GM23248 (cell line): ENCODE data around the gene EOLA1. TPM values are rescaled to one million over a fixed set of nuclear protein-coding genes. Genes with fewer than 3 reads are reported as not detected.

Experiments used
- DNase-seq: peaks from one replicate; pipeline ENCODE4 v3.0.0-alpha.2; 2015
- H2AFZ ChIP-seq: fragments of 200-600 bp; sonication (generic); 2 replicates; pipeline ENCODE4 v1.6.1; 2016; ENCODE audit warnings: antibody characterized with exemption
- H3F3A ChIP-seq: fragments of 200-600 bp; sonication (generic); 2 replicates; pipeline ENCODE4 v1.6.1; 2016; ENCODE audit warnings: mild to moderate bottlenecking, antibody characterized with exemption, mixed run types; ENCODE audit not compliant: insufficient read depth
- H3K27ac ChIP-seq: fragments of 200-600 bp; sonication (generic); 2 replicates; pipeline ENCODE4 v1.5.1; 2016; ENCODE audit warnings: mild to moderate bottlenecking
- H3K27me3 ChIP-seq: fragments of 200-600 bp; sonication (generic); replicated peaks from 2 replicates; pipeline ENCODE4 v1.6.1; 2016; ENCODE audit warnings: mild to moderate bottlenecking; ENCODE audit not compliant: insufficient read depth
- H3K36me3 ChIP-seq: fragments of 200-600 bp; sonication (generic); 2 replicates; pipeline ENCODE4 v1.6.1; 2016; ENCODE audit warnings: low read depth, mild to moderate bottlenecking
- H3K4me1 ChIP-seq: fragments of 200-600 bp; sonication (generic); 2 replicates; pipeline ENCODE4 v1.6.1; 2016; ENCODE audit warnings: mild to moderate bottlenecking; ENCODE audit not compliant: insufficient read depth
- H3K4me2 ChIP-seq: fragments of 200-600 bp; sonication (generic); one replicate; pipeline ENCODE4 v1.6.1; 2016; ENCODE audit warnings: mild to moderate bottlenecking; ENCODE audit not compliant: unreplicated experiment
- H3K4me3 ChIP-seq: fragments of 200-600 bp; sonication (generic); 2 replicates; pipeline ENCODE4 v1.5.1; 2016; ENCODE audit warnings: mild to moderate bottlenecking
- H3K79me2 ChIP-seq: fragments of 200-600 bp; sonication (generic); 2 replicates; pipeline ENCODE4 v1.6.1; 2016; ENCODE audit warnings: mild to moderate bottlenecking; ENCODE audit not compliant: insufficient read depth
- H3K9ac ChIP-seq: fragments of 200-600 bp; sonication (generic); 2 replicates; pipeline ENCODE4 v1.6.1; 2016; ENCODE audit warnings: mild to moderate bottlenecking
- H3K9me2 ChIP-seq: fragments of 200-600 bp; sonication (generic); 2 replicates; pipeline ENCODE4 v1.6.1; 2016; ENCODE audit warnings: mixed run types, mild to moderate bottlenecking, moderate library complexity; ENCODE audit not compliant: insufficient read depth
- H3K9me3 ChIP-seq: fragments of 200-600 bp; sonication (generic); one replicate; pipeline ENCODE4 v1.6.1; 2017; ENCODE audit warnings: low read depth
- H4K20me1 ChIP-seq: fragments of 200-600 bp; sonication (generic); 2 replicates; pipeline ENCODE4 v1.6.0; 2016; ENCODE audit not compliant: insufficient read depth
- EZH2 ChIP-seq: fragments of 200-600 bp; sonication (generic); IDR thresholded peaks from 2 replicates; pipeline ENCODE4 v1.6.1; 2018; ENCODE audit warnings: antibody characterized with exemption, mild to moderate bottlenecking; ENCODE audit not compliant: insufficient read depth, poor library complexity, severe bottlenecking
- EZH2phosphoT487 ChIP-seq: fragments of 200-600 bp; sonication (generic); IDR thresholded peaks from 2 replicates; pipeline ENCODE4 v1.6.1; 2018; ENCODE audit warnings: antibody characterized with exemption, moderate library complexity, mild to moderate bottlenecking, low read depth; ENCODE audit not compliant: insufficient read depth
- WGBS, 2 experiments: methylation state at CpG; one replicate each; pipeline ENCODE4 v1.1.6; 2015 to 2017; ENCODE audit warnings: low lambda C conversion rate in 2 of 2, low coverage in 1 of 2; ENCODE audit errors: missing lambda C conversion rate in 2 of 2; 5-methylcytosine and 5-hydroxymethylcytosine counted together
- in situ Hi-C: fragments of 300-500 bp; cut with MboI; formaldehyde crosslinking; loops from 2 replicates; pipeline ENCODE4 v1.15.0; 2020
- polyA plus RNA-seq: library from polyadenylated mRNA; unstranded; fragments of >200 nt; fragmentation: Nextera tagmentation; extraction: Ambion mirVana; gene quantifications from 2 replicates; pipeline ENCODE4 v1.2.1, GENCODE V29; 2016
- total RNA-seq: library from RNA; depleted of rRNA; stranded (reverse); fragments of >200 nt; shearing (Covaris generic); gene quantifications from 2 replicates; pipeline ENCODE4 v1.2.3, GENCODE V29; 2014

Gene EOLA1
- total and polyA plus RNA-seq, 2 experiments from 2014 or later: 10.4 to 12.0 TPM

DNA sequence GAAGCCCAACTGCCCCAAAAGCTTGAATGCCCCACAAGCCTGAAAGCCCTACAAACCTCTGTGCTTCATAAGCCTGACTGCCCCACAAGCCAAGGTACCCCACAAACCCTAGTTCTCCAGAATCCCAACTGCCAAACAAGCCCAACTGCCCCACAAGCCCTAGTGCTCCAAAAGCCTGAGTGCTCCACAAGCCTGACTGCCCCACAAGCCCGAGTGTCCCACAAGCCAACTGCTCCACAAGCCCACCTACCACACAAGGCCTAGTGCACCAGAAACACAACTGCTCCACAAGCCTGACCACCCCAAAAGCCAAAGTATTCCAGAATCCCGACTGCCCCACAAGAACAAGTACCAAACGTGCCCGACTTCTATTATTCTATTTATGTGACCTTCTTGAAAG, 22.5 kb downstream of the EOLA1 start:
- Histone ChIP-seq H3K27ac (no peak overlapping the region), H3K9me2 (no peaks in the 10 kb centered on the region), H4K20me1 (no peaks in the 10 kb centered on the region), H3K4me3 (no peak overlapping the region), H3K79me2 (no peaks in the 10 kb centered on the region), H3K27me3 (no peaks in the 10 kb centered on the region), H3K4me1 (no peaks in the 10 kb centered on the region), H3K9me3 (no peaks in the 10 kb centered on the region), H3K9ac (no peak overlapping the region), H2AFZ (no peak overlapping the region), H3K4me2 (no peak overlapping the region), H3F3A (no peaks in the 10 kb centered on the region), H3K36me3 (no peaks in the 10 kb centered on the region)
- in situ Hi-C loops: no loop called here
- TF ChIP-seq EZH2phosphoT487 (no peak), EZH2 (no peak)
- 59 to 68% methylated on average over 4 of the region's 4 CpGs for WGBS, 2 experiments
- no peak for DNase-seq

DNA sequence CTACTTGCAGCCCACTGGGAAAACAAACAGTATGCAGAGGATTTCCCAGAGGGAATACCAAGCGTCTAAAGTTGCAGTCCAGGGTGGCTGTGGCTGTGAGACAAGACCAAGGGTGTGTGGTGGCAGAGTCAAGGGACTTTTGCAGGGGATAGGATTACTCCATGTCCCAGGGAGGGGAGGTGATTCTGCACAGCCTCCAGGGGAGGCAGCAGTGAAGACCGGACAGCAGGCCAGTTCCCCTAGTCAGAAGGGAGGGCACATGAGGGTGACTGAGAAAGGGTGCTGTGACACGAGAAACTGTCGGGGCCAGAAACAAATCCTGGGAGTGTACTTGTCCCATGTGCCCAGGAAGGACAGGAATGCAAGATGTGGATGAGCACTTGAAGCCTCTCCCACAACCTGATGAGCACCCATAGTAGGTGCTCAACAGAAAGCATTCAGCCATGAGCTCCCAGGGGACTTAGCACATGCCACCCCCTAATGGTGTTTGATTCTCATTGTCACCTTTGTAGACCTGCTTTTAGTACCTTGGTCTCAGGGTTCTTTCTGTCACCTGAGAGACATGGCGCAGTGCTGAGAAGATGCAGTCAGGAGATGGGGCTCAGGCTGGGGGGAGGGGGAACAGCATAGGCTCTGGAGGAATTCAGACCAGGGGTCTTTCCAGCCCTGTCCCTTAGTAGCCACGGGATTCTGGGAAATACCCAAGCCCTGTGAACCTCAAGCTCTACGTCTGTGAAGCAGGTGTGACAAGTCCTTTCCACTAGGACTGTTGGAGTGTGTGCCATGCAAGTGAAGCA, 27.0 kb downstream of the EOLA1 start:
- no peaks in the 10 kb centered on the region for H3K79me2 ChIP-seq
- in situ Hi-C loops: no loop called here
- no peaks in the 10 kb centered on the region for H3F3A ChIP-seq
- no peaks in the 10 kb centered on the region for H3K9me2 ChIP-seq
- no peaks in the 10 kb centered on the region for H3K4me1 ChIP-seq
- WGBS, 2 experiments: 50 to 60% methylated on average over 6 to 7 of the region's 7 CpGs
- no peaks in the 10 kb centered on the region for H3K27me3 ChIP-seq
- H2AFZ ChIP-seq: no peak overlapping the region
- H3K9ac ChIP-seq: no peak overlapping the region
- no peak overlapping the region for H3K4me3 ChIP-seq
- TF ChIP-seq EZH2: no peak
- TF ChIP-seq EZH2phosphoT487: no peak
- H4K20me1 ChIP-seq: no peaks in the 10 kb centered on the region
- no peaks in the 10 kb centered on the region for H3K9me3 ChIP-seq
- no peaks in the 10 kb centered on the region for H3K36me3 ChIP-seq
- H3K27ac ChIP-seq: no peak overlapping the region
- H3K4me2 ChIP-seq: no peak overlapping the region
- no peak for DNase-seq

DNA sequence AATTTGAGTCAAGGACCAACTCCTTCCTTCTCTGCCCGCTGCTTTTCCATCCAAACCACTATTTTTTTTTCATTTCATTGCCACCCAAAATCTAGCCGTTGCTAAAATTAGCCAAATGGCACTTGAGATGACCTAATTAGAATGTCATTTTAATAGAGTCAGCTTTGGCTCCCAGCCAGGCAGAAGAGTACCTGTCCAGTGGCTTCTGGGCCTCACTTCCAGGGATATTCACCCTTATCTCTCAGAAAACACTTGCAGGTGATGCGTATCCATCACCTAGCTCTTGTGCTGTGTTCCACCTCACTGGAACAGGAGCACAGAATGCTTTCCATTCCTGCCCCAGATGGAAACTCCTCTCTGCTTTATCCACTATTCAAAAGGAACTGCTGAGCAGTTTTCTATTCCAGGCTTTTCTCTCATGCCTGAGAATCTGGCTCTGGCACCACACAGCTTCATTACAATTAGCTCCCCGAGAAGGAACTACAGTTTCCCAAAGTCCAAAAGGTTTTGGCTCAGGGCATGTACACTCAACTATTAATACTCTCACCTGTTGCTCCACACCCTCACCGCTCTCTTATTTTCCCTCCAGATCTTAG, 28.0 kb downstream of the EOLA1 start:
- no peaks in the 10 kb centered on the region for H3K27me3 ChIP-seq
- in situ Hi-C loops: no loop called here
- WGBS, 2 experiments: 61 to 75% methylated on average over 5 of the region's 5 CpGs

DNA sequence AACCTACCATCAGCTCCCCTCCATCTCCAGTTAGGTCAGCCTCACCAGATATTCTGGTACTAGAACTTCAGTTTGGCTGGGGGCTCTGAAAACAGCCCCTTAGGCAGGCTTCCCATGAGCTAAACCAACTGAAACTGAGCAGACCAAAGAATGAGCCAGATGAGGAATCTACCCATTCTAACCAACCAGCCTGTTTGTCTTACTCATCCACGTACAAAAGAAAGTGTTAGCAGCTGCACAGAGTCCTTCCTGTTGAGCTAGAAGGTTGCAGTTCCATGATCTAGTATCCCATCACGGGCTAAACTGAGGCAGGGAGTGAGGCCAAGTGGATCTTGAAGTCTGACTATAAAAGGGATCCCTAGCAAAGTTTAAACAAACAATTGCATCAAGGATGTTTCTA, 29.0 kb downstream of the EOLA1 start:
- no peaks in the 10 kb centered on the region for H3K79me2 ChIP-seq
- no peaks in the 10 kb centered on the region for H3K27me3 ChIP-seq
- H3K27ac ChIP-seq: no peak overlapping the region
- no peak overlapping the region for H2AFZ ChIP-seq
- 55 to 66% methylated on average over 2 of the region's 2 CpGs for WGBS, 2 experiments
- H3K9me3 ChIP-seq: no peaks in the 10 kb centered on the region
- no peaks in the 10 kb centered on the region for H4K20me1 ChIP-seq
- H3K36me3 ChIP-seq: no peaks in the 10 kb centered on the region
- H3K4me3 ChIP-seq: no peak overlapping the region
- H3K9me2 ChIP-seq: no peaks in the 10 kb centered on the region
- no peak overlapping the region for H3K9ac ChIP-seq
- H3K4me2 ChIP-seq: no peak overlapping the region
- in situ Hi-C loops: no loop called here
- no peak for TF ChIP-seq EZH2phosphoT487
- TF ChIP-seq EZH2: no peak
- no peak for DNase-seq
- H3K4me1 ChIP-seq: no peaks in the 10 kb centered on the region
- no peaks in the 10 kb centered on the region for H3F3A ChIP-seq

More for the DNA sequence above, 28.0 kb downstream of the EOLA1 start:
- H3K4me3 ChIP-seq: no peak overlapping the region
- no peaks in the 10 kb centered on the region for H3K79me2 ChIP-seq
- H3K27ac ChIP-seq: no peak overlapping the region
- TF ChIP-seq EZH2 (no peak), EZH2phosphoT487 (no peak)
- H3K9me3 ChIP-seq: no peaks in the 10 kb centered on the region
- H3K4me2 ChIP-seq: no peak overlapping the region
- H3K36me3 ChIP-seq: no peaks in the 10 kb centered on the region
- no peaks in the 10 kb centered on the region for H3F3A ChIP-seq
- no peak overlapping the region for H2AFZ ChIP-seq
- no peaks in the 10 kb centered on the region for H3K4me1 ChIP-seq
- H4K20me1 ChIP-seq: no peaks in the 10 kb centered on the region
- no peak overlapping the region for H3K9ac ChIP-seq
- H3K9me2 ChIP-seq: no peaks in the 10 kb centered on the region
- no peak for DNase-seq
